OCI-LY1 (cell line): ENCODE results near the gene TAT.

Experiments used
- H2AFZ ChIP-seq: fragments of 200-600 bp; sonication (generic), shearing (Covaris generic); 2 replicates; pipeline ENCODE4 v1.6.0; 2014; ENCODE audit warnings: antibody characterized with exemption, mild to moderate bottlenecking, low read length
- H3F3A ChIP-seq: fragments of 200-600 bp; sonication (generic), shearing (Covaris generic); 2 replicates; pipeline ENCODE4 v1.6.0; 2014; ENCODE audit warnings: mild to moderate bottlenecking, antibody characterized with exemption, low read length, moderate library complexity; ENCODE audit not compliant: insufficient read depth
- H3K27ac ChIP-seq: fragments of 200-600 bp; sonication (generic); 2 replicates; pipeline ENCODE4 v1.5.1; 2014; ENCODE audit warnings: low read length, mixed run types, mild to moderate bottlenecking, low read depth; ENCODE audit not compliant: poor library complexity, severe bottlenecking
- H3K27me3 ChIP-seq: fragments of 200-600 bp; sonication (generic); 2 replicates; pipeline ENCODE4 v1.6.0; 2014; ENCODE audit warnings: antibody characterized with exemption, mild to moderate bottlenecking, low read length, moderate library complexity; ENCODE audit not compliant: insufficient read depth
- H3K36me3 ChIP-seq: fragments of 200-600 bp; sonication (generic); 2 replicates; pipeline ENCODE4 v1.6.1; 2014; ENCODE audit warnings: mild to moderate bottlenecking, antibody characterized with exemption, low read length, moderate library complexity, mixed read lengths; ENCODE audit not compliant: insufficient read depth
- H3K4me1 ChIP-seq: fragments of 200-600 bp; sonication (generic); 2 replicates; pipeline ENCODE4 v1.5.1; 2014; ENCODE audit warnings: mild to moderate bottlenecking, low read length, moderate library complexity; ENCODE audit not compliant: insufficient read depth, severe bottlenecking
- H3K4me2 ChIP-seq: fragments of 200-600 bp; sonication (generic), shearing (Covaris generic); 2 replicates; pipeline ENCODE4 v1.6.1; 2014; ENCODE audit warnings: low read length
- H3K4me3 ChIP-seq: fragments of 200-600 bp; sonication (generic); 2 replicates; pipeline ENCODE4 v1.5.1; 2014; ENCODE audit warnings: low read length, low read depth, mild to moderate bottlenecking, mixed read lengths; ENCODE audit not compliant: poor library complexity, severe bottlenecking
- H3K79me2 ChIP-seq: fragments of 200-600 bp; shearing (Covaris generic); 2 replicates; pipeline ENCODE4 v1.6.1; 2016; ENCODE audit warnings: mixed run types, low read length, mixed read lengths; ENCODE audit not compliant: insufficient read depth
- H3K9ac ChIP-seq: fragments of 200-600 bp; sonication (generic), shearing (Covaris generic); 2 replicates; pipeline ENCODE4 v1.6.1; 2014; ENCODE audit warnings: mild to moderate bottlenecking, low read length, mixed read lengths
- H3K9me2 ChIP-seq: fragments of 200-600 bp; sonication (generic), shearing (Covaris generic); 2 replicates; pipeline ENCODE4 v1.6.1; 2014; ENCODE audit warnings: low read depth, mild to moderate bottlenecking, low read length, mixed read lengths
- H3K9me3 ChIP-seq: fragments of 200-600 bp; shearing (Covaris generic); 2 replicates; pipeline ENCODE4 v1.6.1; 2014; ENCODE audit warnings: low read length, mixed read lengths
- H4K20me1 ChIP-seq: fragments of 200-600 bp; sonication (generic), shearing (Covaris generic); 2 replicates; pipeline ENCODE4 v1.6.0; 2016; ENCODE audit warnings: mild to moderate bottlenecking, low read length; ENCODE audit not compliant: insufficient read depth
- EZH2 ChIP-seq: fragments of 200-600 bp; sonication (generic), shearing (Covaris generic); IDR thresholded peaks from 2 replicates; pipeline ENCODE4 v1.8.0; 2017; ENCODE audit warnings: borderline replicate concordance, mixed run types, mild to moderate bottlenecking, antibody characterized with exemption, low read length, moderate library complexity, mixed read lengths
- TF ChIP-seq, protein P1 (sequence below): fragments of 200-600 bp; sonication (generic), shearing (Covaris generic); IDR thresholded peaks from 2 replicates; pipeline ENCODE4 v1.5.1; 2017; ENCODE audit warnings: mild to moderate bottlenecking, antibody characterized with exemption, low read length, moderate library complexity, mixed read lengths

Gene TAT

GRCh38 chr16:71573387-71574094, 3.4 kb downstream of the TAT start:
- Histone ChIP-seq H3K4me1 (no peaks in the 10 kb centered on the region), H3K27ac (no peak overlapping the region), H4K20me1 (no peaks in the 10 kb centered on the region), H3K27me3 (0 out of 2 replicates have a peak, but pooled peaks cover 4% of the 10 kb centered on the region), H3K4me2 (no peak overlapping the region), H3K9me3 (no peaks in the 10 kb centered on the region), H3K4me3 (no peak overlapping the region), H2AFZ (no peak overlapping the region), H3K9me2 (no peaks in the 10 kb centered on the region), H3K79me2 (no peaks in the 10 kb centered on the region), H3F3A (no peaks in the 10 kb centered on the region), H3K9ac (no peak overlapping the region), H3K36me3 (no peaks in the 10 kb centered on the region)
- TF ChIP-seq, protein P1, sequence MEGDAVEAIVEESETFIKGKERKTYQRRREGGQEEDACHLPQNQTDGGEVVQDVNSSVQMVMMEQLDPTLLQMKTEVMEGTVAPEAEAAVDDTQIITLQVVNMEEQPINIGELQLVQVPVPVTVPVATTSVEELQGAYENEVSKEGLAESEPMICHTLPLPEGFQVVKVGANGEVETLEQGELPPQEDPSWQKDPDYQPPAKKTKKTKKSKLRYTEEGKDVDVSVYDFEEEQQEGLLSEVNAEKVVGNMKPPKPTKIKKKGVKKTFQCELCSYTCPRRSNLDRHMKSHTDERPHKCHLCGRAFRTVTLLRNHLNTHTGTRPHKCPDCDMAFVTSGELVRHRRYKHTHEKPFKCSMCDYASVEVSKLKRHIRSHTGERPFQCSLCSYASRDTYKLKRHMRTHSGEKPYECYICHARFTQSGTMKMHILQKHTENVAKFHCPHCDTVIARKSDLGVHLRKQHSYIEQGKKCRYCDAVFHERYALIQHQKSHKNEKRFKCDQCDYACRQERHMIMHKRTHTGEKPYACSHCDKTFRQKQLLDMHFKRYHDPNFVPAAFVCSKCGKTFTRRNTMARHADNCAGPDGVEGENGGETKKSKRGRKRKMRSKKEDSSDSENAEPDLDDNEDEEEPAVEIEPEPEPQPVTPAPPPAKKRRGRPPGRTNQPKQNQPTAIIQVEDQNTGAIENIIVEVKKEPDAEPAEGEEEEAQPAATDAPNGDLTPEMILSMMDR, result no peak
- TF ChIP-seq EZH2, result no peak

- H3K27ac ChIP-seq, result no peak overlapping the region
- TF ChIP-seq EZH2, result no peak
- TF ChIP-seq, protein P1, result no peak
- no peaks in the 10 kb centered on the region for H4K20me1 ChIP-seq
- no peaks in the 10 kb centered on the region for H3K4me1 ChIP-seq
- H3K36me3 ChIP-seq, result no peaks in the 10 kb centered on the region
- no peaks in the 10 kb centered on the region for H3F3A ChIP-seq
- H3K4me2 ChIP-seq, result no peak overlapping the region
- H3K9ac ChIP-seq, result no peak overlapping the region
- no peak overlapping the region for H2AFZ ChIP-seq
- no peaks in the 10 kb centered on the region for H3K9me2 ChIP-seq
- 0 out of 2 replicates have a peak, but pooled peaks cover 4% of the 10 kb centered on the region for H3K27me3 ChIP-seq
- H3K9me3 ChIP-seq, result no peaks in the 10 kb centered on the region
- H3K79me2 ChIP-seq, result no peaks in the 10 kb centered on the region
- H3K4me3 ChIP-seq, result no peak overlapping the region
These were observed 4.3 kb downstream of the TAT start for GRCh38 chr16:71572497-71573116.

DNA sequence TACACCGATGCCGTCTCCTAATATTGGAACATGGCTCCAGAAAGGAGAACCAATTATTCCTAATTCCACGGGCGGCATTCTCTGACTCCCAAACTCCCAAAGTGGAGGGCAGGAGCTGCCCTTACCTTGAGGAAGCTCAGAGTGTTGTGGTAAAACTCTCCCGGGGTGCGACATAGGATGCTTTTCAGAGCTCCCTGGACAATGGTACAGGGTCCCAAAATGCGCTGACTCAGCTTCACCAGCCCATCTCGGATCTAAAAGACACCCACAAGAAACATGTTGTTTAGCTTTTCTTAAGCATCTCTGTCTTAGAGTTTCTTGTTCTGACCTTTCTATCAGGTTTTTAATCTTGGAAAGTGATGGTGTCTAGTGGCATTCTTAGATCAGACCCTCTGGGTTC, 6.7 kb downstream of the TAT start:
- H3K9me3 ChIP-seq, result no peaks in the 10 kb centered on the region
- no peak overlapping the region for H3K4me2 ChIP-seq

More for the DNA sequence above, 6.7 kb downstream of the TAT start:
- Histone ChIP-seq H3F3A (no peaks in the 10 kb centered on the region), H3K9ac (no peak overlapping the region), H3K36me3 (no peaks in the 10 kb centered on the region), H3K27me3 (0 out of 2 replicates have a peak, but pooled peaks cover 4% of the 10 kb centered on the region), H3K9me2 (no peaks in the 10 kb centered on the region), H3K79me2 (no peaks in the 10 kb centered on the region), H3K4me1 (peaks cover 12% of the 10 kb centered on the region), H3K27ac (no peak overlapping the region), H4K20me1 (no peaks in the 10 kb centered on the region), H2AFZ (no peak overlapping the region), H3K4me3 (no peak overlapping the region)
- TF ChIP-seq, protein P1, result no peak
- no peak for TF ChIP-seq EZH2
